ENCODE data around the gene RYR1.
"Not testable (repeated sequence)": the region's sequence is repeated elsewhere in the genome, so short reads cannot be mapped to it uniquely, and the experiment has no call there.

The RYR1 gene

GRCh38 chr19:38463365-38463764, 29.9 kb downstream of the RYR1 start:
- DNase-seq = no peak

- no peak for DNase-seq
Observed at GRCh38 chr19:38464421-38465082, 31.1 kb downstream of the RYR1 start.

GRCh38 chr19:38466050-38466449, 32.6 kb downstream of the RYR1 start:
- DNase-seq = no peak

GRCh38 chr19:38467541-38468525, 34.3 kb downstream of the RYR1 start:
- no peak for DNase-seq

- no peak for DNase-seq
Observed at GRCh38 chr19:38469151-38469550, 35.7 kb downstream of the RYR1 start.

- no peak for DNase-seq
Observed at GRCh38 chr19:38470788-38471480, 37.4 kb downstream of the RYR1 start.

- not testable (repeated sequence) for DNase-seq
Observed at GRCh38 chr19:38472725-38473124, 39.2 kb downstream of the RYR1 start.

GRCh38 chr19:38473201-38473600, 39.7 kb downstream of the RYR1 start:
- DNase-seq = no peak

GRCh38 chr19:38475176-38475575, 41.7 kb downstream of the RYR1 start:
- no peak for DNase-seq

- DNase-seq = no peak
Observed at GRCh38 chr19:38478273-38478971, 44.9 kb downstream of the RYR1 start.

- no peak for DNase-seq
Observed at GRCh38 chr19:38482496-38482895, 49.0 kb downstream of the RYR1 start.

- no peak for DNase-seq
Observed at GRCh38 chr19:38483016-38483630, 49.6 kb downstream of the RYR1 start.

GRCh38 chr19:38484747-38485146, 51.3 kb downstream of the RYR1 start:
- no peak for DNase-seq

GRCh38 chr19:38485541-38486285, 52.2 kb downstream of the RYR1 start:
- no peak for DNase-seq

- DNase-seq = no peak
Observed at GRCh38 chr19:38486731-38487336, 53.3 kb downstream of the RYR1 start.

GRCh38 chr19:38488096-38488495, 54.6 kb downstream of the RYR1 start:
- no peak for DNase-seq

- DNase-seq = no peak
Observed at GRCh38 chr19:38488776-38489481, 55.4 kb downstream of the RYR1 start.

GRCh38 chr19:38490861-38491260, 57.4 kb downstream of the RYR1 start:
- no peak for DNase-seq

GRCh38 chr19:38492181-38492813, 58.8 kb downstream of the RYR1 start:
- no peak for DNase-seq

GRCh38 chr19:38494379-38494778, 60.9 kb downstream of the RYR1 start:
- no peak for DNase-seq
